HepG2 (cell line): ENCODE results near the gene ZBP1. TPM values are rescaled to one million over a fixed set of nuclear protein-coding genes. Genes with fewer than 3 reads are reported as not detected.

ENCODE experiments used
- ATAC-seq: fragments of 200-7000 bp; cut with Tn5 transposase; 3 replicates; pipeline ENCODE4 v1.9.1; 2020; ENCODE audit warnings: mild to moderate bottlenecking, moderate library complexity
- BruUV-seq: library from RNA; stranded (reverse); fragments of 400-500 nt; replicated peaks from 2 replicates; lab custom pipeline; 2021; lab: Mats Ljungman, UMichigan
- CTCF ChIA-PET: fragments of 300-600 bp; formaldehyde crosslinking; extraction: SDS; loops from one replicate; lab custom pipeline; 2021; ENCODE audit warnings: low total read pairs, inconsistent platforms, low intra/inter-chr PET ratio; lab: Yijun Ruan, JAX
- POLR2A ChIA-PET: fragments of 350-600 bp; sonication (Branson Sonifier 250); formaldehyde crosslinking; loops from one replicate; lab custom pipeline; 2020; ENCODE audit warnings: antibody characterized with exemption, inconsistent platforms; lab: Yijun Ruan, JAX
- DNase-seq: peaks from one replicate; pipeline ENCODE4 v3.0.0-alpha.2; 2015; ENCODE audit warnings: low spot score
- FAIRE-seq: peaks from 3 replicates; lab custom pipeline; 2011; peaks lifted over from hg19 to GRCh38; lab: Jason Lieb, UNC
- H2AFZ ChIP-seq: one replicate; pipeline ENCODE4 v1.6.1; 2011; ENCODE audit warnings: low read length, inconsistent platforms
- H3K27ac ChIP-seq: fragments of 300-600 bp; 3 replicates; pipeline ENCODE4 v1.8.0; 2011; ENCODE audit warnings: mixed run types, mild to moderate bottlenecking, mixed read lengths, low read length, inconsistent platforms; ENCODE audit not compliant: insufficient read depth; ENCODE audit errors: extremely low read length
- H3K27me3 ChIP-seq, 2 experiments: fragments of 200-600 bp in 1 of 2; 2 replicates in 1 of 2; 3 replicates in 1 of 2; pipeline versions ENCODE4 v1.6.0 to v1.8.0; 2011; ENCODE audit warnings: low read length in 2 of 2, mild to moderate bottlenecking in 2 of 2, moderate library complexity in 2 of 2, inconsistent platforms in 1 of 2; ENCODE audit not compliant: insufficient read depth in 2 of 2, control insufficient read depth in 1 of 2
- H3K36me3 ChIP-seq, 2 experiments: fragments of 200-600 bp in 1 of 2; replicated peaks in 1 of 2; 2 replicates in 1 of 2; 3 replicates in 1 of 2; pipeline versions ENCODE4 v1.5.1 to v1.8.0; 2011; ENCODE audit warnings: low read length in 2 of 2, inconsistent platforms in 1 of 2; ENCODE audit not compliant: insufficient read depth in 2 of 2, control insufficient read depth in 1 of 2
- H3K4me1 ChIP-seq: 2 replicates; pipeline ENCODE4 v1.5.1; 2012; ENCODE audit warnings: low read length, inconsistent platforms; ENCODE audit not compliant: insufficient read depth
- H3K4me2 ChIP-seq: 2 replicates; pipeline ENCODE4 v1.6.0; 2011; ENCODE audit warnings: low read depth, low read length, inconsistent platforms
- H3K4me3 ChIP-seq, 3 experiments: fragments of 200-600 bp in 1 of 3; sonication (generic), shearing (Covaris generic) in 1 of 3; replicated peaks in 1 of 3; 2 replicates each; pipeline ENCODE4 v1.5.1; 2011 to 2016; ENCODE audit warnings: low read length in 3 of 3, inconsistent platforms in 2 of 3, low read depth in 2 of 3, mild to moderate bottlenecking in 2 of 3, control low read depth in 1 of 3, mixed read lengths in 1 of 3; ENCODE audit not compliant: insufficient read depth in 1 of 3
- H3K79me2 ChIP-seq: one replicate; pipeline ENCODE4 v1.6.1; 2011; ENCODE audit warnings: low read length, inconsistent platforms; ENCODE audit not compliant: insufficient read depth
- H3K9ac ChIP-seq: 2 replicates; pipeline ENCODE4 v1.6.0; 2011; ENCODE audit warnings: mild to moderate bottlenecking, low read depth, low read length, inconsistent platforms; ENCODE audit not compliant: insufficient read depth
- H3K9me3 ChIP-seq: 2 replicates; pipeline ENCODE4 v1.5.1; 2012; ENCODE audit warnings: mild to moderate bottlenecking, low read length
- H4K20me1 ChIP-seq: 2 replicates; pipeline ENCODE4 v1.6.0; 2011; ENCODE audit warnings: inconsistent platforms, mild to moderate bottlenecking, low read length, moderate library complexity; ENCODE audit not compliant: insufficient read depth
- CAMTA2 ChIP-seq: sonication (generic); formaldehyde crosslinking; IDR thresholded peaks from 2 replicates; pipeline ENCODE4 v1.4.0; 2020; ENCODE audit warnings: mild to moderate bottlenecking, missing genetic modification reagents, borderline replicate concordance
- HDAC2 ChIP-seq: sonication (generic); formaldehyde crosslinking; IDR thresholded peaks from 2 replicates; pipeline ENCODE4 v1.4.0; 2020; ENCODE audit warnings: missing genetic modification reagents
- HNRNPH1 ChIP-seq: fragments of 200-400 bp; formaldehyde crosslinking; optimal IDR thresholded peaks from 2 replicates; pipeline ENCODE3; 2017; ENCODE audit warnings: mild to moderate bottlenecking, low read depth, low read length
- KAT8 ChIP-seq: IDR thresholded peaks from 2 replicates; pipeline ENCODE4 v1.6.1; 2016; ENCODE audit warnings: missing genetic modification reagents, missing compliant biosample characterization
- MXD1 ChIP-seq: sonication (generic); formaldehyde crosslinking; IDR thresholded peaks from 2 replicates; pipeline ENCODE4 v1.4.0; 2020; ENCODE audit warnings: mild to moderate bottlenecking, missing genetic modification reagents
- MXI1 ChIP-seq: IDR thresholded peaks from 3 replicates; pipeline ENCODE4 v1.6.1; 2012; ENCODE audit warnings: low read depth, low read length, inconsistent platforms, borderline replicate concordance
- NFKB2 ChIP-seq: sonication (generic); formaldehyde crosslinking; IDR thresholded peaks from 2 replicates; pipeline ENCODE4 v1.4.0; 2020; ENCODE audit warnings: missing genetic modification reagents, borderline replicate concordance
- TCF12 ChIP-seq, 2 experiments: fragments of 450-650 bp in 1 of 2; sonication (generic) in 1 of 2; formaldehyde crosslinking in 1 of 2; IDR thresholded peaks; 2 replicates each; pipeline versions ENCODE4 v1.6.1 to v1.8.0; 2017 to 2022; ENCODE audit warnings: antibody characterized with exemption in 1 of 2, mild to moderate bottlenecking in 1 of 2, missing genetic modification reagents in 1 of 2, moderate library complexity in 1 of 2
- ZBED4 ChIP-seq: sonication (generic); formaldehyde crosslinking; IDR thresholded peaks from 2 replicates; pipeline ENCODE4 v1.4.0; 2020; ENCODE audit warnings: missing genetic modification reagents, borderline replicate concordance
- ZNF234 ChIP-seq: sonication (generic); formaldehyde crosslinking; conservative IDR thresholded peaks from 2 replicates; pipeline ENCODE4 v1.5.1; 2020; ENCODE audit warnings: mild to moderate bottlenecking, missing genetic modification reagents
- ZNF709 ChIP-seq: sonication (generic); formaldehyde crosslinking; IDR thresholded peaks from 2 replicates; pipeline ENCODE4 v1.5.0; 2020; ENCODE audit warnings: mild to moderate bottlenecking, missing genetic modification reagents
- WGBS: methylation state at CpG from one replicate; pipeline ENCODE4 v1.1.6; 2017; ENCODE audit warnings: low lambda C conversion rate; 5-methylcytosine and 5-hydroxymethylcytosine counted together
- in situ Hi-C: cut with HindIII; loops from 2 replicates; pipeline ENCODE4 v1.10.0; 2017; ENCODE audit warnings: low pct_unique_long_range_greater_than_20kb; ENCODE audit not compliant: extremely low pct_ligation_motif_present
- intact Hi-C: fragments of 100-400 bp; cut with micrococcal nuclease; formaldehyde crosslinking; loops from one replicate; pipeline ENCODE4 v1.10.0; 2022; ENCODE audit not compliant: unreplicated experiment
- polyA plus RNA-seq, 8 experiments: library from polyadenylated mRNA; depleted of rRNA in 3 of 8; stranded (reverse) in 7 of 8; unstranded in 1 of 8; fragments of >200 nt; fragmentation: Illumina TruSeq in 4 of 8; extraction: Trizol in 4 of 8; gene quantifications; 2 replicates each; pipeline versions ENCODE4 v1.2.1 to v1.2.3, GENCODE V29; 2011 to 2016; ENCODE audit warnings: low read depth in 4 of 8, missing spikeins in 1 of 8, mixed read lengths in 1 of 8; ENCODE audit not compliant: insufficient read depth in 1 of 8
- total RNA-seq, 5 experiments: library from RNA; depleted of rRNA; stranded (reverse); fragments of >200 nt; fragmentation: Illumina TruSeq; extraction: Trizol; gene quantifications; 2 replicates each; pipeline ENCODE4 v1.2.3, GENCODE V29; 2016; ENCODE audit warnings: low read depth in 1 of 5
- TF ChIP-seq, protein P1 (sequence below), 2 experiments: sonication (generic) in 1 of 2; formaldehyde crosslinking in 1 of 2; IDR thresholded peaks; 2 replicates each; pipeline versions ENCODE4 v1.5.1 to v1.6.1; 2011 to 2020; ENCODE audit warnings: borderline replicate concordance in 1 of 2, low read depth in 1 of 2, low read length in 1 of 2, mild to moderate bottlenecking in 1 of 2, missing genetic modification reagents in 1 of 2, moderate library complexity in 1 of 2
- TF ChIP-seq, protein P2 (sequence below): sonication (generic); formaldehyde crosslinking; IDR thresholded peaks from 2 replicates; pipeline ENCODE4 v1.4.0; 2020; ENCODE audit warnings: missing genetic modification reagents

The ZBP1 gene
- total and polyA plus RNA-seq, 2 of the 13 experiments (the other 11 are each of a cell fraction or from before 2014, with no cell fraction given), result not detected

DNA sequence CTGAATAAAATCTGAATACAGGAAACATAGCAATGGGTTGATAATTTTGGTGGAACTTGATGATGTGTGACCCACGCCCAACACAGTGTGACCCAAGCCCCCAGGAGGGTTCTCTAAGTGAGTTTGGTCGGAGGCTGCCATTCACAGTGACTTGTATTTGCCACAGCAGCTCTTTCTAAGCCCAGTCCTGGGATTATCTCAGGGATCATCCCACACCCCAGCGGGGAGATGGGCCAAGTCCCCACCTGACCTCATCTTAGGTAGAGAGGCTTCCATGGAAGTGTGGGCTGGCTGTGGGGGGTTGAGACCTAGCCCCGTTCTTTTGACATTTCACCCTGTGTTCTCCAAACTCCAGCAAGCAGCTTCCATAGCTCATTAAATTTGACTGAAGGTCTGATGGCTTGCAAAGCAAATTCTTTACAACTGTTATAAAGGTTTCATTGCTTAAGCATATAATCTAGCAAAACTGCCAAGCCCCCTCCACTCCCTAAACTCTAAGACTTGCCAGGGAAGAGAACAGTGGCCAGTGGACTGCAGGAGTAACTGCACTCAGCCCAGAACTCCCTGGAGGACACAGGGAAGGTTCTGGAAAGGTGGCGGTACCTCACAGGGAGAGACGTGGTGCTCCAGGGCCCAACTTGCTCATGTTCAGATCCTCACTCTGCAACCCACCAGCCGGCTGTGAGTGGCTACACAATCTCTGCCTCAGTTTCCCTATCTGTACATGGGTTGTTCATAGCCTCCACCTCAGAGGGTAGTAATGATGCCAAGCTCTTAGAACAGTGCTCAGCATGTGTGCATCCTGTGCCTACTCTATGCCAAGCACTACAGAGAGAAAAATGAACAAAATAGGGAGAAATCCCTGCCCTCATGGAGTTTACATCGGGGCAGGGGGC lies 60.3 kb downstream of the ZBP1 start:
- Histone ChIP-seq H3K9me3 (no peaks in the 10 kb centered on the region), H3K27me3 (peaks cover 7 to 15% of the 10 kb centered on the region in 2 experiments), H3K4me3 (peak overlapping the region in 2 of 3 experiments; percentile 19 to 57; a peak in 1 of 6 replicates), H3K36me3 (peaks cover 0 to 22% of the 10 kb centered on the region in 2 experiments; a peak in 2 of 5 replicates), H3K27ac (peak overlapping the region; percentile 80), H3K9ac (peak overlapping the region; percentile 61), H3K4me2 (peak overlapping the region; percentile 77), H3K79me2 (peaks cover 10% of the 10 kb centered on the region), H2AFZ (no peak overlapping the region), H3K4me1 (peaks cover 100% of the 10 kb centered on the region), H4K20me1 (no peaks in the 10 kb centered on the region; the same call in 1 of the 2 replicates)
- POLR2A ChIA-PET, result interaction anchor here (0.8 to 5.6 kb wide), 17 partner anchors 11 to 750 kb away, joined by 3 to 96 read pairs (median 12); partner anchors contain the start of genes RAB22A and RBM38
- CTCF ChIA-PET, result interaction anchor here (1.2 kb wide), 1 partner anchor 24 kb away, joined by 3 read pairs; no protein-coding TSS in a partner anchor
- in situ Hi-C loops, result no loop called here
- intact Hi-C loops, result loop anchor here (5.0 kb wide), 1 partner anchor 32 kb away; no protein-coding TSS in a partner anchor
- no peak for DNase-seq
- WGBS, result 28% methylated on average over 8 of the region's 8 CpGs
- FAIRE-seq, result peak; percentile 12
- BruUV-seq, result no TSS peak
- ATAC-seq, result peak; percentile 15
- TF ChIP-seq MXD1 (CRISPR knock-in tag) (no peak), CAMTA2 (CRISPR knock-in tag) (peak; percentile 59; the same call in 1 of the 2 replicates), KAT8 (CRISPR knock-in tag) (no peak), ZNF709 (peak; percentile 15; the same call in 1 of the 2 replicates), HDAC2 (CRISPR knock-in tag) (no peak), NFKB2 (no peak), HNRNPH1 (no peak), MXI1 (0 out of 3 replicates have a peak, but pooled peaks have one; percentile 17), TCF12 (IDR thresholded peaks at IDR 0.05) (no peak), TCF12 (CRISPR knock-in tag; IDR thresholded peaks at IDR 0.05) (0 out of 2 replicates have a peak, but pooled peaks have one; percentile 37), ZNF234 (CRISPR knock-in tag) (no peak), ZBED4 (no peak)
- TF ChIP-seq, protein P1, sequence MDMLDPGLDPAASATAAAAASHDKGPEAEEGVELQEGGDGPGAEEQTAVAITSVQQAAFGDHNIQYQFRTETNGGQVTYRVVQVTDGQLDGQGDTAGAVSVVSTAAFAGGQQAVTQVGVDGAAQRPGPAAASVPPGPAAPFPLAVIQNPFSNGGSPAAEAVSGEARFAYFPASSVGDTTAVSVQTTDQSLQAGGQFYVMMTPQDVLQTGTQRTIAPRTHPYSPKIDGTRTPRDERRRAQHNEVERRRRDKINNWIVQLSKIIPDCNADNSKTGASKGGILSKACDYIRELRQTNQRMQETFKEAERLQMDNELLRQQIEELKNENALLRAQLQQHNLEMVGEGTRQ (IDR thresholded peaks at IDR 0.05; ENCODE audit: low read depth, low read length), result peak; percentile 20; the same call in 1 of the 2 replicates
- TF ChIP-seq, protein P1 (CRISPR knock-in tag; IDR thresholded peaks at IDR 0.05; ENCODE audit: borderline replicate concordance), result no peak; the same call in none of the 2 replicates
- TF ChIP-seq, protein P2, sequence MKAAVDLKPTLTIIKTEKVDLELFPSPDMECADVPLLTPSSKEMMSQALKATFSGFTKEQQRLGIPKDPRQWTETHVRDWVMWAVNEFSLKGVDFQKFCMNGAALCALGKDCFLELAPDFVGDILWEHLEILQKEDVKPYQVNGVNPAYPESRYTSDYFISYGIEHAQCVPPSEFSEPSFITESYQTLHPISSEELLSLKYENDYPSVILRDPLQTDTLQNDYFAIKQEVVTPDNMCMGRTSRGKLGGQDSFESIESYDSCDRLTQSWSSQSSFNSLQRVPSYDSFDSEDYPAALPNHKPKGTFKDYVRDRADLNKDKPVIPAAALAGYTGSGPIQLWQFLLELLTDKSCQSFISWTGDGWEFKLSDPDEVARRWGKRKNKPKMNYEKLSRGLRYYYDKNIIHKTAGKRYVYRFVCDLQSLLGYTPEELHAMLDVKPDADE (CRISPR knock-in tag), result 0 out of 2 replicates have a peak, but pooled peaks have one; percentile 7
